Activated CD4-positive, alpha-beta T cell treated with anti-CD3 and anti-CD28 coated beads, Interleukin-2, amount 50 U/mL, for 1 hour (primary cell): ENCODE measurements around the gene CCDC192.

Source experiments
- DNase-seq: peaks from one replicate; pipeline ENCODE4 v3.0.0-alpha.2; 2020

CCDC192 gene

DNA sequence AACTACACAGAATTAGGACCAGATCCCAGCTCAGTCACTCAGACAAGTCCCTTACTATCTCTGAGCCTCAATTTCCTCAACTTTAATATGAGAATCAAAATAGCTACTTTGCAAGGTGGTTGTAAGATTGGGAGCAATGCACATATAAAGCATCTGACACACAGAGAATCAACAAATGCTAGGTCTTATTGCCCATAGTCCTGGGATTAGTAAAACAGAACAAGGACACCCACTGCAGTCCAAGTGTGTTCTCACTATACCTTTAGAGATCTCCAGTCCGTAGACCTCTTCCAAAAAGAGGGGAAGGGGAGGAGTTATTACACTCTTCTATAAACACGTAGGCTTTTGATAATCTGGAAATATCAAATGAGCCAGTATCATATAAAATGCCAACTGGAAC, 190.0 kb downstream of the CCDC192 start:
- DNase-seq = no peak

DNA sequence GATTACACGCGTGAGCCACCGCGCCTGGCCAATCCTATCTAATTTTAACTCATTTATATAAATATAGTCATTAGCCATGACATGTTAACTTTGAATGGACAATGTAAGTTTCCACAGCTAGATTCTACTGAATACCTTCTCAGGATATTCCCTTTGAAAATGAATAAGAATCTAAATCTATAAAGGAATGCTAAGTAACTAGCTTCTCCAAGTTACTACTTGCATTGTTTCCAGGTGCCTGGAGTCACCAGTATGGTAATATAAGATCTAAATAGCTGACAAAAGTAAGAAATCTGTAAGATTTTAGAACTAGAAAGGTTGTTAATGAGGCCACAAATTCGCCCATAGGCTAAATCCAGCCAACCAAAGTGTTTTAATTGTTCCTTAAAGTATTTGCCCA, 191.3 kb downstream of the CCDC192 start:
- no peak for DNase-seq

DNA sequence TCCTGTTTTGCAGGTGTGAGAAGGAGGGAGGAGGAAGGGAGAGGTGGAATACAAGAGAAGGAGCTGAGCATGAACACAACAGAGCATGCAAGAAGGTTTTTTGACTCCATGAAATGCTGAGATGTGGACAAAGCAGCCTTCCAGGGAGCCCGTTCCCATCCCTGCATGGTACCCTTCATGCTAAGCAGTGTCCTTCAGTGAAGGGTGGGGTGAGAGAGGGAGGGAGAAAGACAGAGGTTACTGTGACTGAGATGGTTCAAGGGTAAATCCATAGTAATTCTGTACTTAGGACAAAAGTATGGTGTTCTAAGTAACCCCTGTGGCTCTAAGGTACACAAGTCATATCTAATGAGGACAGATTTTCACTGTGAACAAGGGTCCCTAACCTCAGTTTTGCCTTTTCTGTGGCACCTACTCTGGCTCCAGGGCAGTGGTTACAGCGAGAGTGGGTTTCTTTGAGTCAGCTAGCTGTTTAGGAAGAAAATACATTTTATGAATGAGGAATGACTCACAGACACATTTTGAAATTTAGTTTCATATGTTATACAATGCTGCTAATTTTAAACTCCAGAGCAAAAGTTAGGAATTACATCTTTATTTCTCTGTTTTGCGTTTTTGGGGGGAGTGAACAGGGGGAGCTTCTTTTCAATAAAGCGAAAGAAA, 195.5 kb downstream of the CCDC192 start:
- DNase-seq = no peak

DNA sequence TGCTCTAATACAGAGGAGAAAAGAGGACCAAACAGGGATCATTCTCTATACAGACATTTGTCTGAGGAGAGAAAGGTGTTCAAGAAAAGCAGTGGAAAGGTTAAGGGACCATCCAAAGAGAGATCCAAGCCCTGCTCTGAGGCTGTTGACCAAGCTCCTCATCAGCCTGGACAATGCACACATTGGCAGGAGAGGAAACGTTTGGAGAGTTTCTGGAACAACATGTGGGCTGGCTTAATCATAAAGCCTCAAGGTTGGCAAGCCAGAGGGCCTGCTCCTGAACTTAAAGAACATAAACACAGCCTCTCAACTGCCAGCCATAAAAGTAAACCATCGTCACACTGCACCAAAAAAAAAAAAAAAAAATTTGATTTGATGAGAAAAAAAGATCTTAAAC, 196.0 kb downstream of the CCDC192 start:
- no peak for DNase-seq

DNA sequence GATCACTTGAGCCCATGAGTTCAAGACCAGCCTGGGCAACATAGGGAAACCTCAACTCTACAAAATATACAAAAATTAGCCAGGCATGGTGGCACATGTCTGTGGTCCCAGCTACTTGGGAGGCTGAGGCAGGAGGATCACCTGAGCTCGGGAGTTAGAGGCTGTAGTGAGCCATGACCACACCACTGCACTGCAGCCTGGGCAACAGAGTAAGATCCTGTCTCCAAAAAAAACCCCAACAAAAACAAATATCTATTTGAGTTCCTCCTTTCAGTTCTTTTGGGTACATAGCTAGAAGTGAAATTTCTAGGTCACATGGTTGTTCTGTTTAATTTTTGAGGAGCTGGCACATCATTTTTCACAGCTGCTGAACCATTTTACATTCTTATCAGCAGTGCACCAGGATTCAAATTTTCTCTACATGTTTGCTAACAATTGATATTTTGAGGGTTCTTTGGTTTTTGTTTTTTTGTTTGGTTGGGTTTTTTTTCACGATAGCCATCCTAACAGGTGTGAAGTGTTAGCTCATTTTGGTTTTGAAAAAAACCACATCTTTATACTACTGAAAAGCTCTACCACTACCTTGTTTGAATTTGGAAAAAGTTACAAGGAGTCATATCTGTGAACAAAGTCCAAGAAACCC, 203.5 kb downstream of the CCDC192 start:
- DNase-seq = no peak

DNA sequence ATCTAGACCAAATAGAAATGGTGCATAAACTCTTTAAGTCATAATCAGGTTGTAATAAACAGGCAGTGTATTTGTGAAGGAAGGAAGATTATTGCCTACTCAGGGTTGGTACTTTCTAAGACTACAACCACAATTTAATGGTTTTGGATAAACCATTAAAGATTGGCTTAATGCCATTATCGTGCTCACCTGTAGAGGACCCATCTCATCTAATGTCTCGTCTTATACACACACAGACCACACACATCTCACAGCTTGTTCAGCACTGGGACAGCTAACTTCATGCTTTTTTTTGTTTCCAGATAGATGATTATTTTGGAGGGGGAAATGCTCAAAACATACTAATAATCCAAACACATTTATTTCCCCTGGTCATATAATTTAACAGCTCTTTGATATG, 204.7 kb downstream of the CCDC192 start:
- no peak for DNase-seq

DNA sequence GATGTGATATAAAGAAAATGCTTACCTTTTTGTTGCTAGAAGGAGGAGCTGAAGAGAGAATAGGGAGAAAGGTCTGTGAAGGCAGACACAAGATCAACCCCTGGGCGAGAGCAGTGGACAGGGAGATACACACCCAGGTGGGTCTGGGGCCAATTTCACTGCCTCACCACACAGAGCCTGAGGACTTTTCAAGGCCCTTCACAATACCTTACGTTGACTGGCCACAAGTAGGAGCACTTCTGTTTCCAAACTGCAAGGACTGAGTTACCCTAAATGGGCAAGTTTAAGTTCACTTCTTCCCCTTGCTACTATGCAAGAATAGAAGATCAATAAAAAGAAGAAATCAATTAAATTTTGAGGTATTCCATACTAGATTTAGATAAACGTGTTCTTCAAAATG, 205.9 kb downstream of the CCDC192 start:
- no peak for DNase-seq

DNA sequence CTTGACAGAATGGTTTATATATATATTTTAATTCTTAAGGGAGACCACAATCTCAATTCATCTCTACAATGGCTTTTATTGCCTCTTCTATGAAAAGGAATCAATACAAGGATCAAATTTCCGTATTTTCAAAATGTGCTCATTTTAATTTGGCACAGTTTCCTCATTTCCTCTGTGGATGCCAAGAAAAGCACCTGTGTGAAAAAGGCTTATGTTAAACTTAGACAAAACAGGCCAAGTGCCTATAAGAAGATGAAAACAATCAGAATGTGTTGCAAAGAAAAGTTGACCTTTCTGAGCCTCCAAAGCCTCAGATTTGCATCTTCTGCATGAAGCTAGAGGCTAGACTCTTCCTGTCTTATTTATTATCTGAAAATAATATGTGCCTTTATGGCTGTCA, 206.6 kb downstream of the CCDC192 start:
- DNase-seq = no peak

DNA sequence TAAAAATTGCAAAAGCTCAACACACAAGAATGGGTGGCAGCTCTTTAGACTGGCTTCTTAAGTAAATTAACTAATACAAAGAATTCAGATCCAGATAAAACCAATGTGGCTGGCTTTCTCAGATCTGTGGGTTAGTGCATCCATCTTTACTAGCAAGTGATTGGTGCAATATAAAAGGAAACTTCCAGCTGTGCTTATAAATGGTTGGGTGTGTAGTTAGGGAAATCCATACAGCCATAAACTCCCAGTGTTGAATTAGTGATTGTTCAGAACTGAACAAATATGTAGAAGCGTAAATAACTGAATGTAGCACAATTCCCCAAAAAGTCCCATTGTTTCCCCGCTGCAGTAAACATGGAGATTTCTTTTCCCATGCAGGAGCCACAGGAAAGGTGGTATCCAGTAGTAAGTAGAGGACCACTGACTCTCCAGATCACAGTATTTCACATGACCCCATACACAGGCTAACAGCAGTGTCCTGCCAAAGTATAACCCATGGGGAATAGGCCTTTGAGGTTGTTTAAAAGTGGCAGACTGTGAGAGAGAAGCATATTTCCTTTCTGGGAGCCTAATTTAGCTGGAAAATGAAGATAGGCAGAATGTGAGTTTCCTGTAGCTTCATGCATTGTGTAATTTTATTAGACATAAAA, 207.2 kb downstream of the CCDC192 start:
- DNase-seq = no peak

DNA sequence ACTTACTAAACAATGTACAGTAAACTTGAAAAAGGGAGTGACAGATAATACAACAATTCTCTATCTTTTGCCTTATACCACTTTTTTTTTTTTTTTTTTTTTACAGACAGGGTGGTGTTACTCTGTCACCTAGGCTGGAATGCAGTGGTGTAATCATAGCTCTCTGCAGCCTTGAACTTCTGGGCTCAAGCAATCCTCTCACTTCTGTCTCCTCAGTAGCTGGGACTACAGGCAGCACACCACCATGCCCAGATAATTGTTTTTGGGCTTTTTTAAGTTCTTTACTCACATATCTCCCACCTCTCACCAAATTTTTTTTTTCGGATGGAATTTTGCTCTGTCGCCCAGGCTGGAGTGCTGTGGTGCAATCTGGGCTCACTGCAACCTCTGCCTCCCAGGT, 208.4 kb downstream of the CCDC192 start:
- no peak for DNase-seq

DNA sequence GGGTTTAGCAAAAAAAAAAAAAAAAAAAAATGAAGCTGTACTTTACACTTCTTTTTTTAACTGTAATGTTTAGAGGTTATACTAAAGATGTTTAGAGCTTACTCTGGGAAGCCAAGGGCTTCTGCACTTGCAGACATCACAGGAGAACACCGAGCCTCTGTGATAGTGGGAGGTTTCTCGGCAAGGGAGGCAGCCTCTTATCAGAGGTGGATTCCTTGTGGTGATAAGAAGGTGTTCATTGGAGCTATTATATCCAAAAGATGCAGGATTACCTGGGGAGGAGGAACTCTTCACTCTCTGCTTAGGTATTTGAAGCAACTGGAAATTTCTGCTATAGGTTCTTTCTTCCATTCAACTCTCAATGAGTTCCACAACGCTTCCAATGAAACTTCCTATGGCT, 209.2 kb downstream of the CCDC192 start:
- DNase-seq = no peak

DNA sequence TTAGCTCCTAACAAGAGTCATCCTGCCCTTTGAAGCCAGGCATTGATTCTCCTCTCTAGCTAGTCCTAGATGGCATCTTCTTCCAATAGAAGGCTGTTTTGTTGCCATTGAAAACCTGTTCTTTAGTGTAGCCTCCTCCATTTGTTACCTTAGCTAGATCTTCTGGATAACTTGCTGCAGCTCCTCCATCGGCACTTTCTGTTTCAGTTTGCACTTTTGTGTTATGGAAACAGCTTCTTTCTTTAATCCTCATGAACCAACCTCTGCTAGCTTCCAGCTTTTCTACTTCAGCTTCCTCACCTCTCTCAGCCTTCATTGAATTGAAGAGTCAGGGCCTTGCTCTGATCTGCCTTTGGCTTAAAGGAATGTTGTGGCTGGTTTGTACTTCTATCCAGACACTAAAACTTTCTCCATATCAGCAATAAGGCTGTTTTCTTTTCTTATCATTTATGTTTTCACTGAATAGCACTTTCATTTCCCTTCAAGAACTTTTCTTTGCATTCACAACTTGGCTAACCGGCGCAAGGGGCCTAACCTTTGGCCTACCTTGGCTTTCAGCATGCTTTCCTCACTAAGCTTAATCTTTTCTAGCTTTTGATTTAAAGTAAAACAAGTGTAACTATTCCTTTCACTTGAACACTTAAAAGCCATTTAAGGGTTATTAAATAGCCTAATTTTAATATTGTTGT, 213.8 kb downstream of the CCDC192 start:
- no peak for DNase-seq

DNA sequence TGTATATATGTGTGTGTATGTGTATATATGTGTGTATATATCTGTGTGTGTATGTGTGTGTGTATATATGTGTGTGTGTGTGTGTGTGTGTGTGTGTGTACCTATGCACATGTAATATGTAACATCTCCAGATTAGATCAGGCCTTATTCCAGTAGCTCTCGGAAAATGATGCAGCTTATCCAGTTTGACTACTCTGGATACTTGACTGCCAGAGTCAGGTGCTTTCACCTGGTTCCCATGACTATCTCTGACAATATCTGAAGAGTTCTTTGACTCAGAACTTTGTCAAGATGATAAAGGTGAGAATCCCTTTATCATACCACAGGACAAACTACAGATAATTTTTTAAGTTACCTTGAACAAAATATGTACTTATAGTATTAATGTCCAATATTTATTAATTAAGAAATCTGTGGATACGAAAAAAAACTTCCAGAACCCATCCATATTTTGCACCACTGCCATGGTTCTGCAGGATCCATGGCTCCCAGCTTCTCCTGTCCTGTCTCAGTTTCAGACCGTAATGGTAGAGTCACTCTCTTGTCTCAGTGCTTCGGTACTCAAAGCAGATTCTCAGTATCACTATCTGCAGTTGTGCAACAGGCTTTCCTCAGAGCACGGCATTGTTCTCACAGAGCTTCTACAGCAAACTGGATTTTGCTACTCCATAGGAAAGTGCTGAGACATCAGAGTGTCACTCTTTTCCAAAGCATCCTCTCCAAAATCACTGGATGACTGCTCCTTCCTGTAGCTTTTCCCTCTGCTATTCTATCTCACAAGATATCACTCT, 216.0 kb downstream of the CCDC192 start:
- DNase-seq = no peak

DNA sequence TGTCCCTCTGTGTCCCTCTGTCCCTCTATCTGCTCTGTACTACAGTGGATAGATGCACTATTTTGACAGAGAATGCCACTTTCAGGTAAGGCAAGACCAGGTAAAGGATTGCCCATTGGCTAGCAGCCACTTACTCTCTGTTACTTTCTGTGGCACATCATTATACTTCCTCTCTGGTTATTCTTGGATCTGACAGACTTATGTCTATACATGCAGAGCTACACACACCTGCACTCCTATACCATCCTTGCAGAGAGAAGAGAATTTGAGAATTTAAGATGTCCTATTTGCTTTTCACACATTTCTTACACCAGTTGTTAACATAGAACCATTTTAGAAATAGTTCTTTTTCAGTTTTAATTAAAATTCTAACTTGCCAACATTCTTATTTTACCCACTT, 216.6 kb downstream of the CCDC192 start:
- DNase-seq = no peak

DNA sequence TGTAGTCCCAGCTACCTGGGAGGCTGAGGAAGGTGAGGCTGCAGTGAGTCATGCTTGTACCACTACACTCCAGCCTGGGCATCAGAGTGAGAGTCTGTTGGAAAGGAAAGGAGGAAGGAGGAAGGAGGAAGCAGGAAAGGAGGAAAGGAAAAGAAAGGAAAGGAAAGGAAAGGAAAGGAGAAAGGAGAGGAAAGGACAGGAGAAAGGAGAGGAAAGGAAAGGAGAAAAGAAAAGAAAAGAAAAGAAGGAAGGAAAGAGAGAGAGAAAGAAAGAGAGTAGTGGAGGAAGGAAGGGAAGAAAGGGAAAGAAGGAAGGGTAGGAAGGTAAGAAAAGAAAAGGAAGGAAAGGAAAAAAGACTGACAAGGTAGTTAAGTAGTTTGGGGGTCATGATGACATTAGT, 217.7 kb downstream of the CCDC192 start:
- no peak for DNase-seq

DNA sequence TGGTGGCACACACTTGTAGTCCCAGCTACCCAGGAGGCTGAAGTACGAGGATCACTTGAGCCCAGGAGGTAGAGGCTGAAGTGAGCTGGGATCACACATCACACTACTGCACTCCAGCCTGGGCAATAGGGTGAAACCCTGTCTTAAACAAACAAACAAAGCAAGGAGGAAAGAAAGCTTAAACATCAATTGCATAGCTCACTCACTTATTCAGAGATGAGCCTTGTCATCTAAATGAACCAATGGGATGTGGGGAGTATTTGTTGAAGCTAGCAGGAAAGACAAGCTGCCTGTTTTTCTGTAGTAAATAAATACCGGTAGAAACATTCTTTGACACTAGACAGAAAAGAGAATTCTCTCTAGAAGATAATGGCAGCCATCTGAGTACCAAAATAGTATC, 219.4 kb downstream of the CCDC192 start:
- no peak for DNase-seq

DNA sequence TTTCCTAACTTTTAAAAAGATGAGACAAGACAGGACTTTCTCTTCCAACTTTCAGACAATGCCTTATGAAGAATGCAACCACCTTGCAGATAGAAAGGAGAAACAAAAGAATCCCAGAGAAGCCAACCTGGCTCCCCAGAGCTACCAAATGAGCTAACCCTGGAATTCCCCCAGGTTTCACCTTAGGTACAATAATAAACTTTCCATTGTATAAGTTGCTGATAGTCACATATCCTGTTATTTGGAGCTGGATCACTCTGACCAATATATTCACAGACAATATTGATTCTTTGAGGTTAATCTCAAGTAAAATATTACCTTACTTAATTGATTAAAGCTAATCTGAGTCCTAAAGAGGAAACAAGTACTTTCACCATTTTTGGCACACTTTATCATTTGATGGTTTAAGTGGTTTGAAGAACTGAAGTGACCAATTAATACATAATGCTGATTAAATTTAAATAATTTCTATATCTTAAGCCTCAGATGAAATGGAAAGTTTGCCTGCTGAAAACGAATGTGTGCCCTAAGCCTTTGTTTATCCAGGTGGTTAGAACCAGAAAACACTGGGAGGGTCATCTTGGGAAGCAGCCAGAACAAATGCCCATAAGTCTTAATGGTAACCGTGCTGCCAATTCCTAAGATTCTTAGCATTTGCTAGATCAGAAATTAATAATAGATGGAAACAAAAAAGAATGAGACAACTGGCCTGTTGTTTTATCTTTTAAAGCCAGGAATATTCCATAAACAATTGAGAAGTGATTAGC, 220.8 kb downstream of the CCDC192 start:
- DNase-seq = no peak

DNA sequence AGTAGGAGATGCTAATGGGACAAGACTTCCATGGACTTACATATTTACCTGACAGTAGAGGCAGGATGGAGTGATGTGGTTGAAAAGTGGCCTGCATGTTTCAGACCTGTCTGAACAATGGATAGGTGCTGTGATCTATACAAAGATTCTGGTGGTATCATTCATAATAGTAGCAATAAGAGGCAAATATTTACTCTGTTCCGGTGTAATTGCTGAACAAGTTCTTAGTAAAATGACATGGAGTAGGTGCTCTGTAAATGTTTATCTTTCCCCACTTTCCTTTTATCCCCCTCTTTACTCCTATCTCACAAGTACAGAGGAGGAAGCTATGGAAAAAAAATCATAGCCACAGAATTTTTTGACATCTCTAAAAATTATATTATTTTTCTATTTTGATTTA, 221.4 kb downstream of the CCDC192 start:
- DNase-seq = no peak

DNA sequence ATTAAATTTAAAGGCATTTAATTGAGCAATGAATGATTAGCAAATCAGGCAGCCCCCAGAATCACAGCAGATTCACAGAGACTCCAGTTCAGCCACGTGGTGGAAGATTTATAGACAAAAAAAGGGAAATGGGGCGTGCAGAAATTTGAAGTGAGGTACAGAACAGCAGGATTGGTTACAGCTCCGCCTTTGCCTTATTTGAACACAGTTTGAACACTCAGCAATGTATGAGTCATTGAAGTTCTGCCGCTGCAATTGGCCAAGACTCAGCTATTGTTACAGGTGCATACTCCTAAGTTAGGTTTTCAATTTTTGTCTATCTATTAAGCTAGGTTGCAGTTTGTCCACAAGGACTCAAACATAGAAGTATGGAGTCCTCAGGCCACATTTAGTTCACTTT, 222.7 kb downstream of the CCDC192 start:
- DNase-seq = no peak

DNA sequence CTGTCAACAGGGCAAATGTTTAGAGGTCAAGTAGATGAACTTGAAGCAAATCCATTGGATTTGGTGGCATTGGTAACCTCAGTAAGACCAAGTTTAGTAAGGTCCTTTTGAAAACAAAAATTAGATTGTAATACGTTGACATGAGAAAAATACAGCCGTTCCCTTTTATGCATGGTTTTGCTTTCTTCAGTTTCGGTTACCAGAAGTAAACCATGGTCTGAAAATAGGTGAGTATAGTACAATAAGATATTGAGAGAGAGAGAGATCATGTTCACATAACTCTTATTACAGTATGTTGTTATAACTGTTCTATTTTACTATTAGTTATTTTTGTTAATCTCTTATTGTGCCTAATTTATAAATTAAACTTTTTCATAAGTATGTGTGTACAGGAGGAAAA, 223.8 kb downstream of the CCDC192 start:
- DNase-seq = no peak

DNA sequence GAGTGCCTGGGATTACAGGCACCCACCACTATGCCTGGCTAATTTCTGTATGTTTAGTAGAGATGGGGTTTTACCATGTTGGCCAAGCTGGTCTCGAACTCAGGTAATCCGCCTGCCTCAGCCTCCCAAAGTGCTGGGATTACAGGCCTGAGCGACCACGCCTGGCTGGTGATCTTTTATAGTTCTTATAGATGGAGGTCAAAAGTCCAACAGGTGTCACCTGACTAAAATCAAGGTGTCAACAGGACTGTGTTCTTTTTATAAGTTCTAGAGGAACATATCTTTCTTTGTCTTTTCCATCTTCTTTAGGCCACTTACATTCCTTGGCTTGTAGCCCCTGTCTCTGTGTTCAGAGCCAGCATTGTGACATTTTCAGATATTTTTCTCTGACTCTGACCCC, 224.9 kb downstream of the CCDC192 start:
- DNase-seq = no peak

DNA sequence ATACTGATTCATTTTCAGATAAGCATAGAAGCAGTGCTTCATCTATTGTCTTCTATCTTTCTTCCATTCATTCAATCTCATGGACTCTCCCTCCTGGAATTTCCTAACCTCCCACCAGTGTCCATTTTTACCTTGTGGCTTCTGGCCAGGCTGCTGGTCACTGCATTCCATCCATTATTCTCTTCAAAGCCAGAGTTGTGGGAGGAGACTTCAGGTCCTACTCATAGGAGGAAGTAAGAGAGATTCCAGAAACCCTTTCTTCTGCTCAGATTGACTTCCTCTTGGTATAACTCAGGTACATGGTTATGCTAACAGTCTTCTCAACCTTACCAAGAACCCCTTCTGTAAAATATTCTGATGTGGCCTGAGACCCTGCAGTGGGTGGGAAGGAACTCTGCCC, 227.1 kb downstream of the CCDC192 start:
- no peak for DNase-seq
